ENCODE measurements around the gene CCT5. TPM values are rescaled to one million over a fixed set of nuclear protein-coding genes. Genes with fewer than 3 reads are reported as not detected.

The CCT5 gene
- polyA plus RNA-seq, 1 of the 3 experiments (the other 2 are of a cell fraction): 378 TPM

DNA sequence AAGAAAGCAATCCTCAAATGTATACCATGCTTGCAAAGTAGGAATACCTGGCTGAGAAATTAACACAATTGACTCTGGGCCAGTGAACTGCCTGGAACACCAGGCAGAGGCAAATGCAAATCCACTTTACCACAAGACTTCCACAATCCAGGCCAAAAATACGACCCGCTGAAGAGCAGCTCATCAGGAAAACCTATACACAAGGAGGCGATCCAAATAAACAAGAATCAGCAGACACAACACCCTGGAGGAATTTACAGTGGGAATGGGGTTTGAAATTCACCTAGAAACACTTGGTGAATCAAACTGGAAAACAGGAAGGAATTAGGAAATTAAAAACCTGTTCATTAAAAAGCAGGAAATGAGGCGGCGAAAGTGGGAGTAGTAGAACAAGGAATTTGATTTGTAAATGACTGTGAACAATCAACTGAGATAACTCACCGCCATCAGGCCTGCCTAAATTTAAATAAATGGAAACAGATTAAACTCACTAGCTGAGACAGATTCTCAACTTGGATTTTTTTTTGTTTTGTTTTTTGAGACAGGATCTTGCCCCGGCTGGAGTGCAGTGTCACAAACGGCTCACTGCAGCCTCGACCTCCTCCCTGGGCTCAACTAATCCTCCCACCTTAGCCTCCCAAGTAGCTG is 41.7 kb downstream of the CCT5 start:
- POLR2A ChIA-PET: interaction anchor here (1.4 kb wide), 1 partner anchor 62 kb away, joined by 3 read pairs; the partner anchor contains the start of gene MARCHF6
- TF ChIP-seq, protein P1, sequence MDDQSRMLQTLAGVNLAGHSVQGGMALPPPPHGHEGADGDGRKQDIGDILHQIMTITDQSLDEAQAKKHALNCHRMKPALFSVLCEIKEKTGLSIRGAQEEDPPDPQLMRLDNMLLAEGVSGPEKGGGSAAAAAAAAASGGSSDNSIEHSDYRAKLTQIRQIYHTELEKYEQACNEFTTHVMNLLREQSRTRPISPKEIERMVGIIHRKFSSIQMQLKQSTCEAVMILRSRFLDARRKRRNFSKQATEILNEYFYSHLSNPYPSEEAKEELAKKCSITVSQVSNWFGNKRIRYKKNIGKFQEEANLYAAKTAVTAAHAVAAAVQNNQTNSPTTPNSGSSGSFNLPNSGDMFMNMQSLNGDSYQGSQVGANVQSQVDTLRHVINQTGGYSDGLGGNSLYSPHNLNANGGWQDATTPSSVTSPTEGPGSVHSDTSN (IDR thresholded peaks at IDR 0.05): no peak
- TF ChIP-seq, protein P2, sequence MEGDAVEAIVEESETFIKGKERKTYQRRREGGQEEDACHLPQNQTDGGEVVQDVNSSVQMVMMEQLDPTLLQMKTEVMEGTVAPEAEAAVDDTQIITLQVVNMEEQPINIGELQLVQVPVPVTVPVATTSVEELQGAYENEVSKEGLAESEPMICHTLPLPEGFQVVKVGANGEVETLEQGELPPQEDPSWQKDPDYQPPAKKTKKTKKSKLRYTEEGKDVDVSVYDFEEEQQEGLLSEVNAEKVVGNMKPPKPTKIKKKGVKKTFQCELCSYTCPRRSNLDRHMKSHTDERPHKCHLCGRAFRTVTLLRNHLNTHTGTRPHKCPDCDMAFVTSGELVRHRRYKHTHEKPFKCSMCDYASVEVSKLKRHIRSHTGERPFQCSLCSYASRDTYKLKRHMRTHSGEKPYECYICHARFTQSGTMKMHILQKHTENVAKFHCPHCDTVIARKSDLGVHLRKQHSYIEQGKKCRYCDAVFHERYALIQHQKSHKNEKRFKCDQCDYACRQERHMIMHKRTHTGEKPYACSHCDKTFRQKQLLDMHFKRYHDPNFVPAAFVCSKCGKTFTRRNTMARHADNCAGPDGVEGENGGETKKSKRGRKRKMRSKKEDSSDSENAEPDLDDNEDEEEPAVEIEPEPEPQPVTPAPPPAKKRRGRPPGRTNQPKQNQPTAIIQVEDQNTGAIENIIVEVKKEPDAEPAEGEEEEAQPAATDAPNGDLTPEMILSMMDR (IDR thresholded peaks at IDR 0.05): no peak
- no peak for TF ChIP-seq YY1 (IDR thresholded peaks at IDR 0.05; ENCODE audit: low read depth)
- TF ChIP-seq RXRA (IDR thresholded peaks at IDR 0.05; ENCODE audit: borderline replicate concordance, low read depth): no peak
- TF ChIP-seq, protein P3, sequence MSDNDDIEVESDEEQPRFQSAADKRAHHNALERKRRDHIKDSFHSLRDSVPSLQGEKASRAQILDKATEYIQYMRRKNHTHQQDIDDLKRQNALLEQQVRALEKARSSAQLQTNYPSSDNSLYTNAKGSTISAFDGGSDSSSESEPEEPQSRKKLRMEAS (IDR thresholded peaks at IDR 0.05; ENCODE audit: low read depth): no peak
- TF ChIP-seq JUND (IDR thresholded peaks at IDR 0.05): no peak
- no peak for TF ChIP-seq NRF1 (IDR thresholded peaks at IDR 0.05; ENCODE audit: low read depth, low read length)
- TF ChIP-seq MEF2A (IDR thresholded peaks at IDR 0.05; ENCODE audit: borderline replicate concordance, low read depth): no peak
- TF ChIP-seq GABPA (IDR thresholded peaks at IDR 0.05; ENCODE audit: low read depth): no peak
- TF ChIP-seq RAD21 (IDR thresholded peaks at IDR 0.05; ENCODE audit: low read length): no peak
- TF ChIP-seq GATA2 (CRISPR knock-in tag; IDR thresholded peaks at IDR 0.05): no peak
- TF ChIP-seq, protein P4, sequence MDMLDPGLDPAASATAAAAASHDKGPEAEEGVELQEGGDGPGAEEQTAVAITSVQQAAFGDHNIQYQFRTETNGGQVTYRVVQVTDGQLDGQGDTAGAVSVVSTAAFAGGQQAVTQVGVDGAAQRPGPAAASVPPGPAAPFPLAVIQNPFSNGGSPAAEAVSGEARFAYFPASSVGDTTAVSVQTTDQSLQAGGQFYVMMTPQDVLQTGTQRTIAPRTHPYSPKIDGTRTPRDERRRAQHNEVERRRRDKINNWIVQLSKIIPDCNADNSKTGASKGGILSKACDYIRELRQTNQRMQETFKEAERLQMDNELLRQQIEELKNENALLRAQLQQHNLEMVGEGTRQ (IDR thresholded peaks at IDR 0.05; ENCODE audit: borderline replicate concordance, low read depth, low read length): no peak

More for the DNA sequence above, 41.7 kb downstream of the CCT5 start:
- H3K4me1 ChIP-seq (ENCODE audit: control insufficient read depth in 1 of 2, insufficient read depth in 2 of 2, low read depth in 1 of 2, low read length in 1 of 2): peaks cover 0 to 10% of the 10 kb centered on the region in 2 experiments; a peak in 1 of 4 replicates
- no peaks in the 10 kb centered on the region for H3K27me3 ChIP-seq (ENCODE audit: insufficient read depth)
- no peak overlapping the region for H3K9ac ChIP-seq
- H3K79me2 ChIP-seq (ENCODE audit: insufficient read depth): 0 out of 2 replicates have a peak, but pooled peaks cover 4% of the 10 kb centered on the region
- H2AFZ ChIP-seq (ENCODE audit: low read depth): no peak overlapping the region
- no peak for DNase-seq
- H3K27ac ChIP-seq (ENCODE audit: low read depth in 2 of 2, low read length in 1 of 2): no peak overlapping the region
- 89% methylated on average over 9 of the region's 9 CpGs for WGBS (ENCODE audit: low lambda C conversion rate)
- H3K4me3 ChIP-seq (ENCODE audit: low read depth in 2 of 2, low read length in 1 of 2): no peak overlapping the region
- H3K9me3 ChIP-seq: no peaks in the 10 kb centered on the region
- peaks cover 2 to 7% of the 10 kb centered on the region in 2 experiments for H3K36me3 ChIP-seq (replicated peaks in 1 of 2; ENCODE audit: control insufficient read depth in 1 of 2, insufficient read depth in 2 of 2, low read length in 1 of 2)
- no peaks in the 10 kb centered on the region for H4K20me1 ChIP-seq (ENCODE audit: insufficient read depth)
- H3K9me2 ChIP-seq: no peaks in the 10 kb centered on the region
- no peak overlapping the region for H3K4me2 ChIP-seq
- CTCF ChIA-PET: interaction anchor here (2.1 kb wide), 1 partner anchor 8 kb away, joined by 9 read pairs; no protein-coding TSS in a partner anchor
- H3F3A ChIP-seq (replicated peaks; ENCODE audit: insufficient read depth): no peaks in the 10 kb centered on the region
